NOMO-1 treated with dmso at 0.1 percent for 144 hours (cell line): ENCODE measurements around the gene ERCC6L.
A peak's percentile ranks its signal among the peaks of the same experiment; 100 is the strongest.

Experiments
- DNase-seq: peaks from one replicate; lab custom pipeline; 2025; ENCODE audit not compliant: unreplicated experiment; lab: John Stamatoyannopoulos, UW

Gene ERCC6L

GRCh38 chrX:72238721-72239475 lies at the start of gene ERCC6L:
ERCC6L (minus strand) TSS chrX:72239027; CDS start chrX:72238911, 116 bp downstream.
- peak; percentile 78 for DNase-seq

GRCh38 chrX:72282302-72282701 lies 43.5 kb upstream of the ERCC6L start:
- no peak for DNase-seq

GRCh38 chrX:72280321-72280845 lies 41.6 kb upstream of the ERCC6L start:
- no peak for DNase-seq

- no peak for DNase-seq
Measured at GRCh38 chrX:72276478-72276953, 37.7 kb upstream of the ERCC6L start.

- DNase-seq, result no peak
Measured at GRCh38 chrX:72274526-72274925, 35.7 kb upstream of the ERCC6L start.

GRCh38 chrX:72273718-72274117 lies 34.9 kb upstream of the ERCC6L start:
- no peak for DNase-seq

- no peak for DNase-seq
Measured at GRCh38 chrX:72272868-72273267, 34.0 kb upstream of the ERCC6L start.

- DNase-seq, result no peak
Measured at GRCh38 chrX:72271812-72272211, 33.0 kb upstream of the ERCC6L start.

GRCh38 chrX:72271091-72271788 lies 32.4 kb upstream of the ERCC6L start:
- no peak for DNase-seq

GRCh38 chrX:72270316-72270866 lies 31.6 kb upstream of the ERCC6L start:
- DNase-seq, result no peak

GRCh38 chrX:72269671-72270251 lies 30.9 kb upstream of the ERCC6L start:
- no peak for DNase-seq

- DNase-seq, result no peak
Measured at GRCh38 chrX:72268597-72269365, 30.0 kb upstream of the ERCC6L start.

GRCh38 chrX:72265263-72265662 lies 26.4 kb upstream of the ERCC6L start:
- DNase-seq, result no peak

GRCh38 chrX:72262077-72262476 lies 23.2 kb upstream of the ERCC6L start:
- DNase-seq, result no peak

GRCh38 chrX:72260448-72260847 lies 21.6 kb upstream of the ERCC6L start:
- DNase-seq, result no peak

GRCh38 chrX:72258174-72258573 lies 19.3 kb upstream of the ERCC6L start:
- DNase-seq, result no peak

GRCh38 chrX:72255864-72256263 lies 17.0 kb upstream of the ERCC6L start:
- no peak for DNase-seq

- no peak for DNase-seq
Measured at GRCh38 chrX:72255445-72255844, 16.6 kb upstream of the ERCC6L start.

GRCh38 chrX:72254816-72255215 lies 16.0 kb upstream of the ERCC6L start:
- no peak for DNase-seq

GRCh38 chrX:72253686-72254085 lies 14.9 kb upstream of the ERCC6L start:
- DNase-seq, result no peak
